Erythroblast (primary cell): Measurements from ENCODE around the gene ADAT3.

Experiments used
- GATA1 ChIP-seq: IDR thresholded peaks from 2 replicates; pipeline ENCODE4 v1.6.1; 2011; ENCODE audit warnings: low read depth, mild to moderate bottlenecking, control low read depth, low read length, moderate library complexity
- POLR2A ChIP-seq: IDR thresholded peaks from 2 replicates; pipeline ENCODE4 v1.6.1; 2011; ENCODE audit warnings: mild to moderate bottlenecking, low read length

DNA sequence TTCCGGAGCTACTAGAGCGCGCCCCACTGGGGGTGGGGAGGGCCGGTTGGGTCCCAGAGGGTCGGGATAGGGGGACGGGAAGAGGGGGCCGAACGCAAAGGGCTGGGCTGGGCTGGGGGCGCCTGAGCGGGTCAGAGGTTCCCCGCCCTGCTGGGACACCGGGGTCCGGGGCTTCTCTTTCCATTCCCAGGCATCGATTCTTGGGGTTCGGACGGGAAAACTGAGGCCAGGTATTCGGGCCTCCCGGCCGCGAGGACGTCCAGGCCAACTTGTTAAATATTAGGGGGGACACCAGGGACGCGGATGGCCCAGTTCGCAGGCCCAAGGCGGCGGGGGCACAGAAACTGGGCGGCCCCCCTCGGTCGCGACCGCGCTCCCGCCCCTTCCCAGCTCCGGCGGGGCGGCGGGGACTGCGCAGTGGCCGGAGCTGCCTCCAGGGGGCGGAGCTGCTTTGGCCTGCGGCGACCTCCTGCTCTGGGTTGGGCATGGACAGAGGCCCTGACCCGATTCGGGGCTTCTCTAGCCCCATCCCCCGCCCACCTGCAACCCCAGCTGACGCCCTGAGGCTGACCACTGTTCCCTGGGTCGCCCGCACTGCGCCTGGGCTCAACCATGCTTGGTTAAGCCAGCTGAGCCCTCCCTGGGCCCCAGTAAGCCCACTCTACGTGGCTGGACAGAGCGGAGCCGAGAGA is 40.6 kb upstream of the ADAT3 start:
- TF ChIP-seq POLR2A = peak; percentile 39
- no peak for TF ChIP-seq GATA1
